Peyer's patch (tissue), 4 donors: ENCODE data around the gene SLC39A7.

Experiments used
- CTCF ChIP-seq, 6 experiments: fragments of 450-650 bp in 4 of 6; fragments of 200-600 bp in 2 of 6; sonication (generic) in 1 of 6; IDR thresholded peaks; one replicate each; pipeline ENCODE4 v1.5.1; 2017 to 2019; ENCODE audit warnings: antibody characterized with exemption in 6 of 6, mild to moderate bottlenecking in 3 of 6, moderate library complexity in 1 of 6
- POLR2A ChIP-seq, 2 donors: fragments of 450-650 bp; IDR thresholded peaks; one replicate each; pipeline ENCODE4 v1.5.1; 2017; ENCODE audit warnings: antibody characterized with exemption in 2 of 2, mild to moderate bottlenecking in 2 of 2, moderate library complexity in 2 of 2

GRCh38 chr6:33243476-33243875, 42.8 kb downstream of the SLC39A7 start:
- TF ChIP-seq CTCF (IDR thresholded peaks at IDR 0.05) (no peak), POLR2A (IDR thresholded peaks at IDR 0.05) (no peak)
